GM19463 (cell line): ENCODE data around the gene SLC35G2.
"Not testable (repeated sequence)": the region's sequence is repeated elsewhere in the genome, so short reads cannot be mapped to it uniquely, and the experiment has no call there.

Experiments
- ATAC-seq: cut with Tn5 transposase; IDR thresholded peaks from one replicate; pipeline ENCODE4 v1.9.1; 2021; ENCODE audit warnings: mild to moderate bottlenecking, moderate library complexity; ENCODE audit not compliant: unreplicated experiment

Gene SLC35G2

GRCh38 chr3:136885357-136886213 is 66.7 kb downstream of the SLC35G2 start:
- no peak for ATAC-seq

- no peak for ATAC-seq
Measured at GRCh38 chr3:136889947-136890346, 71.0 kb downstream of the SLC35G2 start.

- no peak for ATAC-seq
Measured at GRCh38 chr3:136891934-136892855, 73.3 kb downstream of the SLC35G2 start.

GRCh38 chr3:136893848-136894443 is 75.0 kb downstream of the SLC35G2 start:
- ATAC-seq: no peak

GRCh38 chr3:136897171-136897570 is 78.2 kb downstream of the SLC35G2 start:
- not testable (repeated sequence) for ATAC-seq

- no peak for ATAC-seq
Measured at GRCh38 chr3:136898549-136898948, 79.6 kb downstream of the SLC35G2 start.

GRCh38 chr3:136898954-136899353 is 80.0 kb downstream of the SLC35G2 start:
- ATAC-seq: no peak

- no peak for ATAC-seq
Measured at GRCh38 chr3:136899622-136900158, 80.8 kb downstream of the SLC35G2 start.

GRCh38 chr3:136900694-136901093 is 81.8 kb downstream of the SLC35G2 start:
- not testable (repeated sequence) for ATAC-seq

GRCh38 chr3:136901391-136901790 is 82.5 kb downstream of the SLC35G2 start:
- no peak for ATAC-seq

- ATAC-seq: not testable (repeated sequence)
Measured at GRCh38 chr3:136902530-136902929, 83.6 kb downstream of the SLC35G2 start.

GRCh38 chr3:136903899-136904298 is 85.0 kb downstream of the SLC35G2 start:
- no peak for ATAC-seq

GRCh38 chr3:136904746-136905145 is 85.8 kb downstream of the SLC35G2 start:
- no peak for ATAC-seq
